ENCODE results near the gene GNE. TPM values are rescaled to one million over a fixed set of nuclear protein-coding genes. Genes with fewer than 3 reads are reported as not detected.

Gene GNE
- total and polyA plus RNA-seq, 2 of the 8 experiments (the other 6 are each of a cell fraction or from before 2014, with no cell fraction given) = 5.1 to 11.1 TPM

DNA sequence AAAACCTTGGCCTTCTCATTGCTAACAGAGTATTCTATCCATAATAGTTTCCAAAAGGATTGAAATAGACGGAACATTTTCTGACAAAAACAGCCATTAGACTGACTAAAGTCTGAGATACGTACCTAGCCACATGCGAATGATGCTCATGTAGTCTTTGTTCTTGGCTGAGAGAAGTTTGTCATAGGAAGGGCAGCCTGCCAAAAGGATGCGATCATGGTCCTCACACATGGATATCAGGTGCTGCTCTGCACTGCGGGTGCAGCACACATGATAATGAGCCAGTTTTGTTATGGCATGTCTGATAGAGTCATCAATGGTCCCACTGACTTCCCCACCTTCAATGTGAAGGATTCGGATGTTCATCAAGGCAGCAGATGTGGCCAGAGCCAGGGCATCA, 12.3 kb downstream of the GNE start:
- Histone ChIP-seq H3K79me2 (ENCODE audit: control insufficient read depth in 1 of 2, insufficient read depth in 2 of 2, low read length in 2 of 2) (peaks cover 0 to 2% of the 10 kb centered on the region in 2 experiments; a peak in 1 of 4 replicates), H3K27me3 (replicated peaks in 1 of 4; ENCODE audit: control insufficient read depth in 3 of 4, extremely low read depth in 1 of 4, insufficient read depth in 3 of 4, low read length in 3 of 4) (no peaks in the 10 kb centered on the region), H2BK12ac (ENCODE audit: low read depth, low read length) (no peak overlapping the region), H4K91ac (replicated peaks; ENCODE audit: insufficient read length, low read length) (no peak overlapping the region), H3K79me1 (ENCODE audit: low read depth, low read length) (no peaks in the 10 kb centered on the region; the same call in 1 of the 2 replicates), H2BK120ac (replicated peaks; ENCODE audit: low read depth, low read length) (no peak overlapping the region), H3K4me1 (replicated peaks in 1 of 4; ENCODE audit: control insufficient read depth in 3 of 4, insufficient read depth in 4 of 4, low read length in 3 of 4) (no peaks in the 10 kb centered on the region), H4K20me1 (replicated peaks in 1 of 2; ENCODE audit: control insufficient read depth in 1 of 2, insufficient read depth in 2 of 2, low read length in 2 of 2) (peaks cover 0 to 2% of the 10 kb centered on the region in 2 experiments), H3K4me3 (ENCODE audit: extremely low read depth in 1 of 4, insufficient read depth in 2 of 4, low read depth in 3 of 4, low read length in 4 of 4) (no peak overlapping the region), H4K5ac (ENCODE audit: insufficient read length, low read depth, low read length) (no peak overlapping the region), H3K4me2 (ENCODE audit: insufficient read depth in 1 of 2, low read depth in 2 of 2, low read length in 2 of 2) (no peak overlapping the region), H3K27ac (ENCODE audit: low read depth, low read length) (no peak overlapping the region), H2AK5ac (ENCODE audit: low read depth, low read length) (no peak overlapping the region), H2BK20ac (ENCODE audit: low read length) (no peak overlapping the region), H3K9ac (replicated peaks in 1 of 4; ENCODE audit: extremely low read depth in 1 of 4, low read depth in 3 of 4, low read length in 3 of 4) (no peak overlapping the region), H2BK15ac (ENCODE audit: low read length) (no peak overlapping the region), H3K23ac (ENCODE audit: insufficient read length) (no peak overlapping the region), H3K56ac (replicated peaks; ENCODE audit: insufficient read length, low read depth, low read length) (no peak overlapping the region), H3K23me2 (ENCODE audit: low read depth, low read length) (no peaks in the 10 kb centered on the region), H3K4ac (replicated peaks; ENCODE audit: insufficient read length, low read depth, low read length) (no peak overlapping the region), H4K8ac (ENCODE audit: extremely low read depth, insufficient read depth, low read length) (no peak overlapping the region), H2AFZ (ENCODE audit: low read length) (no peak overlapping the region), H3K36me3 (ENCODE audit: control insufficient read depth in 2 of 4, insufficient read depth in 4 of 4, low read length in 3 of 4) (peaks cover 0 to 4% (median 1%) of the 10 kb centered on the region in 4 experiments; a peak in 5 of 8 replicates), H3K9me3 (ENCODE audit: insufficient read depth in 2 of 2, low read depth in 1 of 2, low read length in 1 of 2) (no peaks in the 10 kb centered on the region), H3K18ac (ENCODE audit: extremely low read depth, low read length) (no peak overlapping the region), H3K14ac (ENCODE audit: insufficient read length) (no peak overlapping the region), H2BK5ac (ENCODE audit: low read depth, low read length) (no peak overlapping the region)
- ChIA-PET CTCF (ENCODE audit: partially characterized antibody) (interaction anchor here (0.6 to 1.0 kb wide), 2 partner anchors 80 to 258 kb away, joined by 3 read pairs; no protein-coding TSS in a partner anchor), POLR2A (ENCODE audit: partially characterized antibody) (interaction anchor here (0.9 kb wide), 1 partner anchor 83 kb away, joined by 3 read pairs; no protein-coding TSS in a partner anchor)
- 94% methylated on average over 6 of the region's 6 CpGs; no CpG with 5 or more reads in 1 of the 2 experiments for WGBS, 2 experiments (ENCODE audit: extremely low coverage in 1 of 2, insufficient coverage in 1 of 2, insufficient read length in 1 of 2, insufficient replicate concordance in 2 of 2, low coverage in 1 of 2, low lambda C conversion rate in 2 of 2, missing lambda C conversion rate in 1 of 2)
- FAIRE-seq = no peak
- no peak for DNase-seq (ENCODE audit: low read depth in 1 of 2, low spot score in 2 of 2)
- TF ChIP-seq TAF7 (optimal IDR thresholded peaks at IDR 0.05; ENCODE audit: borderline replicate concordance, low read depth, low read length) (no peak), TEAD4 (IDR thresholded peaks at IDR 0.05; ENCODE audit: low read depth, low read length) (no peak), SRF (IDR thresholded peaks at IDR 0.05; ENCODE audit: low read depth, low read length) (no peak), RBBP5 (IDR thresholded peaks at IDR 0.05; ENCODE audit: borderline replicate concordance, low read depth, low read length) (no peak), RAD21 (IDR thresholded peaks at IDR 0.05 in 1 of 2, conservative IDR thresholded peaks at IDR 0.05 in 1 of 2; ENCODE audit: low read depth in 2 of 2, low read length in 2 of 2) (no peak), SP1 (IDR thresholded peaks at IDR 0.05; ENCODE audit: low read depth, low read length) (no peak), TCF12 (IDR thresholded peaks at IDR 0.05; ENCODE audit: low read depth, low read length) (no peak), CBX8 (IDR thresholded peaks at IDR 0.05; ENCODE audit: borderline replicate concordance, low read depth, low read length) (no peak), SP4 (IDR thresholded peaks at IDR 0.05; ENCODE audit: low read length) (no peak)
- TF ChIP-seq, protein P1, sequence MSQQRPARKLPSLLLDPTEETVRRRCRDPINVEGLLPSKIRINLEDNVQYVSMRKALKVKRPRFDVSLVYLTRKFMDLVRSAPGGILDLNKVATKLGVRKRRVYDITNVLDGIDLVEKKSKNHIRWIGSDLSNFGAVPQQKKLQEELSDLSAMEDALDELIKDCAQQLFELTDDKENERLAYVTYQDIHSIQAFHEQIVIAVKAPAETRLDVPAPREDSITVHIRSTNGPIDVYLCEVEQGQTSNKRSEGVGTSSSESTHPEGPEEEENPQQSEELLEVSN (IDR thresholded peaks at IDR 0.05) = no peak
- TF ChIP-seq, protein P2, sequence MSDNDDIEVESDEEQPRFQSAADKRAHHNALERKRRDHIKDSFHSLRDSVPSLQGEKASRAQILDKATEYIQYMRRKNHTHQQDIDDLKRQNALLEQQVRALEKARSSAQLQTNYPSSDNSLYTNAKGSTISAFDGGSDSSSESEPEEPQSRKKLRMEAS (IDR thresholded peaks at IDR 0.05) = no peak
- TF ChIP-seq, protein P3, sequence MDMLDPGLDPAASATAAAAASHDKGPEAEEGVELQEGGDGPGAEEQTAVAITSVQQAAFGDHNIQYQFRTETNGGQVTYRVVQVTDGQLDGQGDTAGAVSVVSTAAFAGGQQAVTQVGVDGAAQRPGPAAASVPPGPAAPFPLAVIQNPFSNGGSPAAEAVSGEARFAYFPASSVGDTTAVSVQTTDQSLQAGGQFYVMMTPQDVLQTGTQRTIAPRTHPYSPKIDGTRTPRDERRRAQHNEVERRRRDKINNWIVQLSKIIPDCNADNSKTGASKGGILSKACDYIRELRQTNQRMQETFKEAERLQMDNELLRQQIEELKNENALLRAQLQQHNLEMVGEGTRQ (IDR thresholded peaks at IDR 0.05; ENCODE audit: low read length) = no peak

Measured in H1 (cell line).